ENCODE results near the gene RAB43.
A peak's percentile ranks its signal among the peaks of the same experiment; 100 is the strongest.
"Not testable (repeated sequence)": the region's sequence is repeated elsewhere in the genome, so short reads cannot be mapped to it uniquely, and the experiment has no call there.

RAB43 gene

DNA sequence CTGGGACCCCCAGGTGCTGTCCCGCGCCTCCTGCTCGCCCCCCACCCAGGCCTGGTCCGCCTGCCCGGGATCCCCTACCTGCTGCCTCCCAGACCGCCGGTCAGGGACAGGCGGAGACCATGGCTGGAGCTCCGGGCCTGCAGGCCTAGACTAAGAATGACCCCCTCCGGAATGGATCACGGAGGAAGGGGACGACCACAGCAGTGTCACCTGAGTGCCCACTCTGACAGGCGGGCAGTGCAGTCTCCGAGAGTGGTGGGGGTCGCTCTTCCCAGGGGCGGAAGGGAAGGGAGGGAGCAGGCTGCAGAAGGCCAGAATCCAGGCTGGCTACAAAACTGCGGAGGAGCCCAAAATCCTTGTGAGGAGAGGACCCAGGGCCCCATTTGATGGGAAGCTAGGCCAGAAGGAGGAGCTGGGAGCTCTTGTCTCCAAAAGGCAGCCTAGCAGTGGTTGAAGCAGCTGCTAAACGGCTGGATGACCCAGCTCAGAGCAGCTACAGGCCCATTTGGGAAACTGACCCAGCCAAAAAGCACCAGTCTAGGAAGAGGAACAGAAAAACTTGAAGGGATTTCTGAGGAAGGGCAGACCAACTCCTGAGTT lies 908 bp upstream of the RAB43 start:
- DNase-seq (ENCODE audit: low read depth in 2 of 2), result no peak

DNA sequence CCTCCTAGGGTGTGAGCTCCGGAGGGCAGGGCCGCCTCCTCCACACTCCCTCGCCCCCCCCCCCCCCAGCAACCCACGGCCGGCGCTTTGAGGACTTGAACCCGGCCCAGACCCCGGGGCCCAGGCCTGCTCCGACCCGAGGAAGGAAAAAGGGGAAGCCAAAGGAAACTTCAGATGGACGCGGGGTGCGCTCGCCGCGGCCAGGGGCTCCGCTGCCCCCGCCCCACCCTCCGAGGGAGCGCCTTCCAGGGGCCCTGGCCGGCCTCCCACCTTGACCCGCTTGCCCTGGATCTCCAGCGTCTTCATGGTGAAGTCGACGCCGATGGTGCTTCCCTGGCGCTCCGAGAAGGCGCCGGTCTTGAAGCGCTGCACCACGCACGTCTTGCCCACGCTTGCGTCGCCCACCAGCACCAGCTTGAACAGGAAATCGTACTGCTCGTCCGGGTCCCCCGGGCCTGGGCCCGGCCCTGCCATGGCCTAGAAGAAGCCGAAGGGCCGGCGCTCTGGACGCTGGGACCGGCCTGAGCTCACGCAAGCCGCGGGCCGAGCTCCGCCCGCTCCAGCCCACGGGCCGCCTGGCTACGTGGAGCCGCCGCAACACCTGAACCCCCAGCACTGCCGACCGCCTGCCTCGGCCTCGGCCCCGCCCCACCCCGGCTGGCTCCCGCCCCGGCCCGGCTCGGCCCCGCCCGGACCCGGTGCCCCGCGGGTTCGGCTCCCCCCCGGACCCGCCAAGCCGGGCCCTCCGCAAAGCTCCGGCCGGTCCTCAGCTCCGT lies 400 bp downstream of the RAB43 start:
- DNase-seq (ENCODE audit: low read depth in 2 of 2), result peak in 1 of 2 donors; percentile 7

GRCh38 chr3:129120254-129121004 lies 1.2 kb downstream of the RAB43 start:
- peak; percentile 67 to 81 for DNase-seq (ENCODE audit: low read depth in 2 of 2)

DNA sequence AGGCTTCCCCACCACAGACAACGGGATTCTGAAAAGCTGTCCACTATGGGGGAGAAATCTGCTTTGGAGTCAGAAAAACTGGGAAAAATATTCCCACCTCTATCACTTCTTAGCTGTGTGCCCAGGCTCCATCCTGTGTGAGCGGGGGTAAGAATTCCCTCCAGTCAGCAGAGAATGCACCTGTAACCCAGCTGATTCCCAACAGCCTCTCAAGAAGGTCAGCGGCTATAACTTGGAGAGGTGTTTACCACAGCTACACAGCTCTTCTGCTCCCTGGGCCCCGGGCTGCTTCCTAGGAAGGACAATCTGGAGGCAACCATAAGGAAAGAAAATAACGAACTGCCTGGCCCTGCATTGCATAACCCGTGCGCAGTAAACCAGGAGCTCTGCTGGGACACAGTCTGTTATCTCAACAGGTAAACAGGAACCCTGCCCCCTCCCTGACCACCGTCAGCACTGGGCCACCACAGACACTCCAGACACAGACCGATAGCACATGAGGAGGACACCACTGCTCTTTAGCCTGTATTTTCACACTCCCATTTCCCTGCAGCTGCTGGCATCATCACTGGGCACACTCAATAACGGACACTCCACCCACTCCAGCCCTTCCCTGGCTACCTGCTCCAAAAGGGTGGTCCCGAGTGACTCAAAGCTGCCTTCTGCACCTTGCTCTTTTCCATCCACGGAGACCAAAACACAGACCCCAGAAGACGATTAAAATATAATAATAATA lies 2.1 kb downstream of the RAB43 start:
- DNase-seq (ENCODE audit: low read depth in 2 of 2), result no peak

DNA sequence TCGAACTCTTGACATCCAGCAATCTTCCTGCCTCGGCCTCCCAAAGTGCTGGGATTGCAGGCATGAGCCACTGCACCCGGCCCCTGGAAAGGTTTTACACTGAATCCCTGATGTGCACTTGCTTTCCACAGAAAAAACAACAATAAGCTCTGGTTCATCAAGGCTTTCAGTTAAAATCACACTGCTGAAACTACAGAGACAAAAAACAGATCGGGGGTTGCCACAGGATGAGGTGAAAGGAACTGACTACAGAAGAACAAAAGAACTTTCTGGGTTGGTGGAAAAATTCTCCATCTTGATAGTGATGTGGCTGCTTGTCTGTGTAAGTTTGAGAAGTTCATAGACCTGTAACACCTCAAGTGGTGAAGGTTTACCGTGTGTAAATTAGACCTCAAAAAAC lies 2.9 kb downstream of the RAB43 start:
- peak in 1 of 2 donors; percentile 17 for DNase-seq (ENCODE audit: low read depth in 2 of 2)

- no peak for DNase-seq (ENCODE audit: low read depth in 2 of 2)
Observed at GRCh38 chr3:129117134-129117533, 4.5 kb downstream of the RAB43 start.

DNA sequence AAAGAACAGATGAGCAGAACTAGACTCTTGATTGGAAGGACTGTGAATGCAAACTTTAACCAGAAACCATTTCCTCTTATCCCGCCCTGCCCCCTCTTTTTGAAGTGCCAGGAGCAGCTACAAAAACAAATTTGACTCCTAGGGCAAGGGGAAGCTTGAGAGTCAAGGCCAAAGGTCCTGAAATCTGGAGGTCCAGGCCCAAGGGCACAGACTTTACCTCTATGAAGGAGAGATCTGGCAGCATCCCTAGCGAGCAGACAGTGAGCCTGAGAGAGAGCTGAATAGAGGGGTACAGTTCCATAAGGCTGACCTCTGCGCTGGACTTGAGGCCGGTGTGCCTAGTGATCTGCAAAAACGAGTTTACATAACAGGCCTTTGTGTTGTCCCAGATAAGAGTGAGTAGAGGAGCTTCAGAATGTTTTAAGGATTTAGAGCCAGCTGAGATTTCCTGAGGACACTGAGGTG lies 5.1 kb downstream of the RAB43 start:
- no peak for DNase-seq (ENCODE audit: low read depth in 2 of 2)

DNA sequence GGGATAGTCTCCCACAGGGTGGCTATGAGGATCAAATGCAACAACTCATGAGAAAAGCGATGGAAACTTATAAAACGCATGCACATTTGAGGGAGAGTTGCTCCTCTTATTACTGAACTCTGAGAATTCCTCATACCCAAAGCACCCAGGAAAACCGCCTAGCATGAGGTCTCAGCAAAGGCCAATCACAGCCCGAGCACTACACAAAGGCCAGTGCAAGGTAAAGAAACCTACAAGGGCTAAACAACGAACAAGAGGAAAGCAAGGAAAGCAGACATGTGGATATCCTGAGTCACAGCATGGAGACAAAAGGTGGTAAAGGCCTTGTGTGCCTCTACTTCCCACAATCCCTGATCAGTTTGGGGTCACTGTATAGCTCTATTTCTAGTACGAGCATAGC lies 7.1 kb downstream of the RAB43 start:
- DNase-seq (ENCODE audit: low read depth in 2 of 2), result no peak

GRCh38 chr3:129112308-129113052 lies 9.1 kb downstream of the RAB43 start:
- DNase-seq (ENCODE audit: low read depth in 2 of 2), result no peak

DNA sequence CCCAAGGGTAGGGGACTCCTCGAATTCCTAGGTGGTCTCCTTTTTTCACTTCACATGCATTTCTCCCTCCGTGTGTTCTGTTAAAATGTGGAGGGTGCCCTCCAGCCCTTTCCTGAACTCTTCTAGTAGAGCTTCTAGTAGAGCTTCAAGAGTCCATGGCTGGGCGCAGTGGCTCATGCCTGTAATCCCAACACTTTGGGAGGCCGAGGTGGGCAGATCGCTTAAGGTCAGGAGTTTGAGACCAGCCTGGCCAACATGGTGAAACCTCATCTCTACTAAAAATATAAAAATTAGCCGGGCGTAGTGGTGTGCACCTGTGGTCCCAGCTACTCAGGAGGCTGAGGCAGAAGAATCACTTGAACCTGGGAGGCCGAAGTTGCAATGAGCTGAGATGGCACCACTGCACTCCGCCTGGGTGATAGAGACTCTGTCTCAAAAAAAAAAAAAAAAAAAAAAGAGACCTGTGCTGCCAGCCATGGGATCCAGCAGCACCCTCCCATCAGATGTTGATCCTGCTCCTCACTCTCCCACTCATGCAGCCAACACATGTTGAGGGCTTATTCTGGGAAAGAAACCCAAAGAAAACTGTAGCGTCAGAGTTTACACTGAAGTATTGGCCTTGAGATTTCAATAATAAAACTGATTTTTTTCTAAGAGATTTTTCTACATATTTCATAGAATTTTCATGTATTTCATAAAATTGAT lies 10.4 kb downstream of the RAB43 start:
- not testable (repeated sequence) for DNase-seq (ENCODE audit: low read depth in 2 of 2)

DNA sequence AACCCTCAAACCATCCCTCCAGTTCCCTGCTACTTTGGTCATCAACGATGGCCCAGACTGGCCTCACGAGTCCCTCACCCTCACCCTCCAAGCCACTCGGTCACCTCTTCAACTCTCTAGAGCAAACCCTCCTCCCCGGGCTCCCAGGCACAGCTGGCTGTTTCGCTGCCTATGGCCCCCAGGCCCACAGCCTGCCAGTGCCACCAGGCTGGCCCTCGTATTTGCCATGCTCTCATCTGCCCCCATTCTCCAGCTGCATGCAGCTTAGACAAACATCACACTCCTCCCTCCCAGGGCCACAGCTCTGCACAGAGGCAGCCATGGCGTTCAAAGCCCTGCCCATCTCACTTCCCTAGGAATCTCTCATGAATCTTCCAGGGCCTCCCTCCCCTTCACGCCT lies 13.8 kb downstream of the RAB43 start:
- DNase-seq (ENCODE audit: low read depth in 2 of 2), result no peak

DNA sequence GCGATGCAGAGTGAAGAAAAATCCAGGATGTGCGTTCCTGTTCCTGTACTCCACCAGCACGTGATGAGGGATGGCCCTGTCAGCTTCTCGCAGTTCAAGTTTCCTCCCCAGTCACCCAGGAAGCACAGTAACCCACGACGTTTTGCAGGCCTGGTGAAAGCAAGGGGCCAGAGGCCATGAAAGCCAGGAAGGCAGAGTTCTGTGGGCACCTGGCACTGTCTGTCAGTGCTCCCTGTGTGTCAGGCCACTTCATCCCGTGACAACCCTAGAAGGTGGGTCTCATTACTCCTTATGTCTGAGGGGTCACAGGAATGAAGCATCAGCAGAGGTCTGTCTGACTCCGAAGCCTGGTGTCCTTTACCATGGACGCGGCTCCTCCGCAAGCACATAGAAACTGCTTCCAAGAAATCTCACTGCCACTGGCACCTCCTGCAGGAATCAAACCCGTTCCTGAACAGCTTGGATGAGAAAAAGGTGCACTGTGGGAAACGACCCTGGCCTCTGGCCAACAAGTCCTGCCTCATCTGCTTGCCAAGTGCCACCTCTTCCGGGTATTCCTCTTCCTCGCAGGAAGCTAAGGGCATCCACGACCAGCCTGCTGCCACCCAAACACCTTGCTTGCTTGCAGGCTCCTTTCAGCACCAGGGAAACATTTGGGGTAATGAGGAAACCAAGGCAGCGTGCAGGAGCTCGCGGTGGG lies 14.6 kb downstream of the RAB43 start:
- no peak for DNase-seq (ENCODE audit: low read depth in 2 of 2)

DNA sequence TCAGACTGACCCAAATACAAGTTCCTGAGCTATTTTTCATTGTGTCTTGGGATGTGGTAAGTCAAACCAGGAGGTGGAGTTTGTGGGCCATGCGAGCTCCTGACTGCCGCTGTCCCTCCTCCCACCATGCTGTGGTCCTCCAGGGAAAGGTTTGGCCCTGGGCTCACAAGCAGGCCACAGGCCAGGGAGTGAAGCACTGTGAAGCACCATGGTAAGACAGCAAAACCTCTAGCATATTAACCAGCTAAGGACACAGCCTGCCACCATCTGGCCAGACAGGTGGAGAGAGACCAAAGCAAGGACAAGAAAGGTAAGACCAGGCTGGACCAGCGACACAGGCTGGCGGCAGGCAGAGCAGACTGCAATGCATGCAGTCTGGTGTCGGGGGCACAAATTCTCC lies 15.3 kb downstream of the RAB43 start:
- no peak for DNase-seq (ENCODE audit: low read depth in 2 of 2)

DNA sequence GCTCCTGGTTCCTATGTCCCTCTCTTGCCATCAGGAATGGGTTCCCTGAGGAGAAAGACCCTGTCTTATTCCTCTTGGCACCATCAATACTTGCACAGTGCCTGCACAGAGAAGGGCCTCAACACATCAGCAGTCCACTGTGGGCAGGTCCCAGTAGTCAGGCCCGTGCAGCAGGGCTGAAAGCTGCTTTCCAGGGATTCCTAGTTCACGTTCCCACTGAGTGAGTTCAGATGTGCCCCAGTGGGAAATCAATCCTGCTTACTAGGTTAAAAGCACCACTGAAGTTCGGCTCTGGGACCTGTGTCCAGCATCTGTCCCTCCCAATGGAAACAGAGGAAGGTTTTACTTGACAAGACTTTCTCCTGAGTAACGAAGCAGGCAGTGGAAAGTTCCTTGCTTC lies 15.7 kb downstream of the RAB43 start:
- no peak for DNase-seq (ENCODE audit: low read depth in 2 of 2)

DNA sequence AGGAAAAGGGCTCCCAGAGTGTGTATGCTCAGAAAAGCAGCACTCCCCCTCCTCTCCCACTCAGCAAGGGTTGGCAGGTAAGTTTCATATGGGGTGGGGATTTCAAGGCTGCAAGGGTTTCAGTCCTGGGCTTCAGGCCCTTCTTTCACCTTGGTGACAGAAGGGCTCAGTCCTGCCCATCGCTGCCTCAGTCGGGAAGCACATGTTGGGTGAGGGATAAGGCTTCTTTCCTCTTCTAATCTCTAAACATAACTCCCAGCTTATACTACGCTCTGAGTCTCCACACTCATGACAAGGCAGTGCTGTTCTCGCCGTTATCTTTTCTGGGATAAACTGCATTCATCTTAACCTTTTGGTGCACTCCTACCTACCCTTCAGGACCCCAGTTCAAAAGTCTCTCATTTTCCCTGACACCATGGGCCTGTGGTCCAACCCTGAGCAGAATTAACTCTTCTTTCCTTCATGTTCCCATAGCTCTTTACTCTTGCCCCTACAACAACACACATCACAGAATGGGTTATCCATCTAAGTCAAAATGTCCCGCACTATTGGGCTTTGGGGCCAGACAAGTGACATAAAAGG lies 17.0 kb downstream of the RAB43 start:
- no peak for DNase-seq (ENCODE audit: low read depth in 2 of 2)

GRCh38 chr3:129104051-129104450 lies 17.6 kb downstream of the RAB43 start:
- no peak for DNase-seq (ENCODE audit: low read depth in 2 of 2)

DNA sequence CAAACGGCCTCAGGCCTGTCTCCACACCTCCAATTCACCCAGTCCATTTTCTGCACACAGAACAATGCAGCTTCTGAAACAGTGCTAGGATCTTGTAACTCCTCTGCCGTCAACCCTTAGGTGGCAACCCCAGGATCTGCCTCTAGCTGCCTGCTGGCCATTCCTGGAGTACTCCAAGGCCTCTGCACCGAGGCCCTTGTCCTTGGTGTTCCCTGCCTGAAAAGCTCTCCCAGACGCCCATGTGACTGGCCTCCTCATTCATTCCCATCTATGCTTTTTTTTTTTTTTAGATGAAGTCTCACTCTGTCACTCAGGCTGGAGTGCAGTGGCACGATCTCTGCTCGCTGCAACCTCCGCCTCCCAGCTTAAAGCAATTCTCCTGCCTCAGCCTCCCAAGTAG lies 18.3 kb downstream of the RAB43 start:
- no peak for DNase-seq (ENCODE audit: low read depth in 2 of 2)

DNA sequence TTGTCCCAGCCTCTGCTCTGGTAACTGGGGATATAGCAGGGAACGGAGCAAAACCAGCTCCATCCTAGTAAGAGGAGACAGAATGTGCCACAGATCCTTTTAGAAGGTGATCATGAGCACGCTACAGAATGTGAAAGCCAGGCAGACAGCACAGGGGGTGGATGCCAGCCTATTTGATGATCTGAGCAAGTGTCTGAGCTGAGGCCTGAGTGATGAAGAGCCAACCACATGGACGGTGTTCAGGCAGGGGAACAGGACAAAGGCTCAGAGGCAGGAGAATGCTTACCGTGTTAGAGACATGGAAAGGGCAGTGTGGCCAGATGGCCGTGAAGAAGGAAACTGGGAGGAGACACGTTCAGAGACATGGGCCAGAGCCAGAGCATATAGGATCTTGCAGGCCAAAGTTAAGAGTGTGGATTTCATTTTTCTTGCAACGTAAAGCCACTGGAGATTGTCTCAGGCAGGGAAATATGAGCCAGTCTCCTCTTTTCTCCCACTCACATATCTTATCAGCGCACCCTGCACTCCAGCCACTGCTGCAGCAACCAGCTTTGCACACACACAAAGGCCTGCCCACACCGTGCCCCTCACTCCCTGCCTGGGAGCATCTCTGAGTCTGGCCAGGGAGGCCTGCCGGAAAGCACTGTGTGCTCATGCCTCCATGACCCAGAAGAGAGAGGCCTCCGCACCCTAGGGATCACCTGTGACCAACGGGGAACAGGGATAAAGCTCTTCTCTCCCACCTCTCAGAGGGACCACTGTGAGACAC lies 20.1 kb downstream of the RAB43 start:
- DNase-seq (ENCODE audit: low read depth in 2 of 2), result no peak

GRCh38 chr3:129100274-129100673 lies 21.3 kb downstream of the RAB43 start:
- DNase-seq (ENCODE audit: low read depth in 2 of 2), result no peak
